Transverse colon (tissue), 4 donors: ENCODE measurements around the gene GMPPB.

Experiments used
- POLR2AphosphoS5 ChIP-seq, 3 donors: sonication (generic); formaldehyde crosslinking; IDR thresholded peaks; one replicate each; pipeline ENCODE4 v1.6.1; 2016; ENCODE audit warnings: antibody characterized with exemption in 3 of 3
- TF ChIP-seq, protein P1 (sequence below), 5 experiments: fragments of 200-600 bp in 3 of 5; fragments of 450-650 bp in 2 of 5; sonication (generic) in 3 of 5; IDR thresholded peaks; 1 replicate in 2 of 5; 2 replicates in 3 of 5; pipeline ENCODE4 v1.5.1; 2016 to 2017; ENCODE audit warnings: antibody characterized with exemption in 5 of 5, inconsistent platforms in 3 of 5, mild to moderate bottlenecking in 2 of 5, moderate library complexity in 1 of 5

- TF ChIP-seq, protein P1, sequence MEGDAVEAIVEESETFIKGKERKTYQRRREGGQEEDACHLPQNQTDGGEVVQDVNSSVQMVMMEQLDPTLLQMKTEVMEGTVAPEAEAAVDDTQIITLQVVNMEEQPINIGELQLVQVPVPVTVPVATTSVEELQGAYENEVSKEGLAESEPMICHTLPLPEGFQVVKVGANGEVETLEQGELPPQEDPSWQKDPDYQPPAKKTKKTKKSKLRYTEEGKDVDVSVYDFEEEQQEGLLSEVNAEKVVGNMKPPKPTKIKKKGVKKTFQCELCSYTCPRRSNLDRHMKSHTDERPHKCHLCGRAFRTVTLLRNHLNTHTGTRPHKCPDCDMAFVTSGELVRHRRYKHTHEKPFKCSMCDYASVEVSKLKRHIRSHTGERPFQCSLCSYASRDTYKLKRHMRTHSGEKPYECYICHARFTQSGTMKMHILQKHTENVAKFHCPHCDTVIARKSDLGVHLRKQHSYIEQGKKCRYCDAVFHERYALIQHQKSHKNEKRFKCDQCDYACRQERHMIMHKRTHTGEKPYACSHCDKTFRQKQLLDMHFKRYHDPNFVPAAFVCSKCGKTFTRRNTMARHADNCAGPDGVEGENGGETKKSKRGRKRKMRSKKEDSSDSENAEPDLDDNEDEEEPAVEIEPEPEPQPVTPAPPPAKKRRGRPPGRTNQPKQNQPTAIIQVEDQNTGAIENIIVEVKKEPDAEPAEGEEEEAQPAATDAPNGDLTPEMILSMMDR (IDR thresholded peaks at IDR 0.05): no peak
- TF ChIP-seq POLR2AphosphoS5 (IDR thresholded peaks at IDR 0.05): no peak
These were observed 2.2 kb downstream of the GMPPB start for GRCh38 chr3:49721596-49721895.
